ENCODE results near the gene INSIG1.

Gene INSIG1

DNA sequence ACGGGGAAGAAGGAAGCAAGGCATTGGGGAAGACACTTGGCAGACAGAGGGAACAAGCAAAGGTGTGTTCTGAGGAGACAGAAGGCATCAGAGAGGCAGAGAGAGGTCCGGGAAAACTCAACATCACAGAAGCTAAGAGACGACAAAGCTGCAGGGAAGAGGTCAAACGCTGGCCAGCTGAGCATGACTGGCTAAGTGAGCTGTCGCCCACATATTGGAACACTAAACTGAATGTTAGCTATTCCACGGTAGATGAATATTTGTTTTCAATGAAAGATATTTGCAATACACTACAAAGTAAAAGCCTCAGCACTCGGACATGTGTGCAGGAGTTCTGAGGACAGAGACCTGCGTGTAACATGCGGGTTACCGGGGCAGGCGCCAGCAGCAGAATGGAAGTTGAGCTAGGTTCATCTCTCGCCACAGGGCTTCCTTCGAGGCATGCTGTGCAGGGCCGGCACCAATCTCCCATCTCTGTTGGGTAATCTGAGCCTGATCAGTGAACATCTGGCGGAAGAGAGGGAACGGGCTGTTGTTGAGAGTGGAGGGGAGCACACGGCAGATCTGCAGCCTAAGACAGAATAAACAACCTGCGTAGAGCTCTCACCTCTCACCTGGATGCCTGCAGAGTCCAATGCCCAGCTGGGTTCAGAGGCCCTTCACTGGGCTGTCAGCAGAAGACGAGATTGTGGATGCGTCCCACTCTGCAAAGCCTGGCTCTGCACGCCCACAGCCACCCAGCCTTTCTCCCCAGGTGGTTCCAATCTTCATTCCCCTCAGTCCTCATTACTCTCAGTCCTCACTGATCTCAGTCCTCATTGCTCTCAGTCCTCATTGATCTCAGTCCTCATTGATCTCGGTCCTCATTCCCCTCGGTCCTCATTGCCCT, 35.9 kb downstream of the INSIG1 start:
- no peak for DNase-seq

DNA sequence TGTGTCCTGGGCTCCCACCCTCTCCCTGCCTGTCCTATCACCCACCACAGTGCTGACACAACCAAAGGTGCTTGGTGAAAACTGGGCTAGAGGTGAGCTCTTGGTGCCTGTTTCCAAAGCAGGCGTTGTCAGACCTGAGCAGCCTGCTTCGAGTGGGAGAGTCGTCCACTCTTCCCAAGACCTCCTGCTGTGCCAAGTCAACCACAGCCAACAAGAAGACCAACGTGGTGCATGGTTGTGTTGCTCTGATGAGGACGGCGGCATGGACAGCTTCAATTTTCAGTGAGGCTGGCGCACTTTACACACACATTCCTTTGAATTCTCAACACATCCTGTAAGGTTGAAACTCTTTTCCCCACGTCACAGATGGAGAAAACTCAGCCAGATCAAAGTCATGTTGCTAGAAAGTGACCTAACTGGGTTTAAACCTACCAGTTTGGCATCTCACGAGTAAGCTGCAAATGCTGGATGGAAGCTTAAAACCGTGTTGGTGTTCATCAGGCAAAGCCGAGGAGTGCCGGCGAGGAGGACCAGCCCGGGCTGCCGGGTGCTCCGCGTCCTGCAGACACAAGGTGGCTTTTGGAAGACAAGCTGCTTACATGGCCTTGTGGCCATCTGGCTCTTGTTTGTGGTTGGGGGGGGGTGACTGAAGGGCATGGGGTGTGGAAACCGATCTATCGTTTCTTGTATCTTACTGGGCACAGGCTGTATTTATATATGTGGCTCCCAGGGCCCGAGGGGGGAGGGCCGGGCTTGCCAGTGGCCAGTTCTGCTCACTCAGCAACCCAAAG, 39.3 kb downstream of the INSIG1 start:
- no peak for DNase-seq

DNA sequence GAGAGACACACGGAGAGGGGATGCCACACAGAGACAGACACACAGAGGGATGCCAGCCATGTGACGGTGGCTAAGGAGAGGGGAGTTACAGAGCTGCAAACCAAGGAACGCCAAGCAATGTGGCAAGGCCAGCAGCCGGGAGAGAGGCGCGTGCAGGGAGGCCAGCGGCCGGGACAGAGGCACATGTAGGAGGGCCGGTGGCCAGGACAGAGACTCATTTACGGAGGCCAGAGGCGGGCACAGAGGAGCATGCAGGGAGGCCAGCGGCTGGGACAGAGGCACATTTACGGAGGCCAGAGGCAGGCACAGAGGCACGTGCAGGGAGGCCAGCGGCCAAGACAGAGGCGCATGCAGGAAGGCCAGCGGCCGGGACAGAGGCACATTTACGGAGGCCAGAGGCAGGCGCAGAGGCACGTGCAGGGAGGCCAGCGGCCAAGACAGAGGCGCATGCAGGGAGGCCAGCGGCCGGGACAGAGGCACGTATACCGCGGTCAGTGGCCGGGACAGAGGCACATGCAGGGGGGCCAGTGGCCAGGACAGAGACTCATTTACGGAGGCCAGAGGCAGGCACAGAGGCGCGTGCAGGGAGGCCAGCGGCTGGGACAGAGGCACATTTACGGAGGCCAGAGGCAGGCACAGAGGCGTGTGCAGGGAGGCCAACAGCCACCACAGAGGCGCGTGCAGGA, 40.4 kb downstream of the INSIG1 start:
- no peak for DNase-seq

DNA sequence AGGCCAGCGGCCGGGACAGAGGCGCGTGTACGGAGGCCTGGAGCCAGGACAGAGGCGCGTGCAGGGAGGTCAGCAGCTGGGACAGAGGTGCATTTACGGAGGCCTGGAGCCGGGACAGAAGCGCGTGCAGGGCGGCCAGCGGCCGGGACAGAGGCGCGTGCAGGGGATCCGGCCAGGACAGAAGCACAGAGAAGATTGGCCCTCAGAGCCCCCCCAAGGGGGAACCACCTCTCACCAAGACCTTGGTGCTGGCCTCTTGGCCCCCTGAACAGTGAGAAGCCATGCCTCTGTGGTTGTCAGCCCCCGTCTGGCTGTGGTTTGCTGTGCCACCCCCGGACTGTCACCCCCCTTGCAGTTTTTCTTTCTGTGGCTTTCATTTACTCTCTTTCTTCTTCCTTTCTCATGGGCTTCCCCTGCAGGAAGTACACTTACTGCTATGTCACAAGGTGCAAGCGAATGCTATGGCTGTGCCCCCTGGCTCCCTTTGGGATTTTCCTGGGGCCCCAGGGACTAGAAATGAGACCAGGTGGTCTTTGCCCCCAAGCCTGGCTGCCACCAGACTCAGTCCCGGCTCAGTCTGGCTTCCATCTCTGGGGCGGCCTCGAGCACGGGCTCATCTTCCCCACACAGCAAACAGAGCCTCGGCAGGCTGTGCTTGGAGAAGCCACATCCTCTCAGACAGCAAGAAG, 41.1 kb downstream of the INSIG1 start:
- DNase-seq, result no peak

DNA sequence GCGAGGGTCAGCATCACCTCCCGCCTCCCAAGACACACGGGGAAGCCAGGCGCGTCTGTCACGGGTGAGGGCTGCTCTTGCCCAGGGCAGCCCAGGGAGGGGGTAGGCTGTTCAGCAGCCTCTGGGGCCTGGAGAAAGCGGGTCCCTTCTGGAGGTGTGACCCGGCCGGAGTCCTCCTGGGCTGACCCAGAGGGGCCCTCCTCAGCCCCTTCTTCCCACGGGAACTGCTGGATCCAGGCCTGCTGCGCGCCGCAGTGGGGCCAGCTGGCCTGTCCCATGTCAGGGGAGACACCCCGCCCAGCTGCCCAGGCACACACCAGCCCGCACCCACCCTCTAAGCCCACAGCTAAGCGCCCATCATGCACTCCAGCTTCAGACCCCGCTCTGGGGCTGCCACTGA, 41.8 kb downstream of the INSIG1 start:
- DNase-seq, result no peak

DNA sequence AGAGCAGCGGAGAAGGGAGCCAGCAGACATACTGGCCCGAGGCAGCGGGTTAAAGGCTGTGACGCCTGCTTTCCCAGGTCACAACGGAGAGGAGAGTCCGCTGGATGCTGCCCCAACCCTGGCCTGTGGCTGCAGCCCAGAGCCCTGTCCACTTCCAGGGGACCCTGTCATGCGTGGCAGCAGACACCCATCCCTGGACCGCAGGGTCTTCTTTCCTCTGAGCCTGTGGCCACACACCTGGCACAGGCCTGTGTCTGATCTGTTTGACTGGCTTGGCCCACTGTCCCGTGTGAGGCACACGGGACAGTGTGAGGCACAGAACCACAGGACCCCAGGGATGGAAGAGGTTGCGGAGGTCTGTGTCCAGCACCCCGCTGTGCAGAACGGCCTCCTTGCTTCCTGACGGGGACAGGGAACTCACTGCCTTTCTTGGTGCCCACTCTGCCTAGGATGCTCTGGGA, 42.4 kb downstream of the INSIG1 start:
- no peak for DNase-seq

DNA sequence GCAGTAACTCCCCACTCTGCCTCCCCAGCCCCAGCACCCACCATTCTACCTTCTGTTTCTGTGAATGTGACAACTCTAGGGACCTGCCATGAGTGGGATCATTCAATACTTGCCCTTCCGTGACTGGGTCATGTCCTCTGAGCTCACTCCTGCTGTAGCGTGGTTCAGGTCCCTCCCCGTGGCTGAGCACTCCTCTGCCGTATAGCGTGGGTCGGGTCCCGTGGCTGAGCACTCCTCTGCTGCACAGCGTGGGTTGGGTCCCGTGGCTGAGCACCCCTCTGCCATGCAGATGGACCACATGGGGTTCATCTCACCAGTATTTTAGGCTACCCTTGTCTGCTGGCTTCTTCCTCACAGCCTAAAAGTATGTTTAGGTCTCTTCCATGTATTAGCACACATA, 43.0 kb downstream of the INSIG1 start:
- DNase-seq, result no peak

DNA sequence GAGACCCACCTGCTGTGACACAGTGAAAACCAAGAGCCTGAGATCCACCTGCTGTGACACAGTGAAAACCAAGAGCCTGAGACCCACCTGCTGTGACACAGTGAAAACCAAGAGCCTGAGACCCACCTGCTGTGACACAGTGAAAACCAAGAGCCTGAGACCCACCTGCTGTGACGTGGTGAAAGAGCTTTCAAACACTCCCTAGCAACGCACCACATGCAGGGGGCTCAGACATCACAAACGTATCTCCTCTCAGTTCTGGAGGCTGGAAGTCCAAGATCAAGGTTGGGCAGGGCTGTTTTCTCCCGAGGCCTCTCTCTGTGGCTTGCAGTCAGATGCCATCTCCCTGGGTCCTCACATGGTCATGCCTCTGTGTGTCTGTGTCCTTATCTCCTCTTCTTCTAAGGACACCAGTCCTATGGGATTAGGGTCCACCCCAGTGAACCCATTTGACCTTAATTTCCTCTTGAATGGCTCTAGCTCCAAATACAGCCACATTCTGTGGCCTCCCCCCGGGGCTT, 43.8 kb downstream of the INSIG1 start:
- no peak for DNase-seq

DNA sequence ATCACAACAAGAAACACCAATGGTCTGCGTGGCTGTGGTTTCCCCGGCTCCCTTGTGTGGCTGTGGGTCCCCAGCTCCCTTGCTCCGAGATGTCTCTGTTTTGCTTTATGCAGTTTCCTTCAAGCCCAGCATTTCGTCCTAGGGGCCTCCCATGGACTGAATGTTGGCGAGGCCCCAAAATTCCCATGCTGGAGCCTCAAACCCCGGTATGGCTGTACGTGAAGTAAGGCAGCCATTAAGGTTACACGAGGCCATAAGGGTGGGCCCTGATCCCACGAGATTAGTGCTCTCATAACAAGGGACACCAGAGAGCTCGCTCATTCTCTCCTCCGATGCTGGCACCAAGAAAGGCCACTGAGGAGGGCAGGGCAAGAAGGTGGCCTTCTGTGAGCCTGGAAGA, 44.6 kb downstream of the INSIG1 start:
- DNase-seq, result no peak

DNA sequence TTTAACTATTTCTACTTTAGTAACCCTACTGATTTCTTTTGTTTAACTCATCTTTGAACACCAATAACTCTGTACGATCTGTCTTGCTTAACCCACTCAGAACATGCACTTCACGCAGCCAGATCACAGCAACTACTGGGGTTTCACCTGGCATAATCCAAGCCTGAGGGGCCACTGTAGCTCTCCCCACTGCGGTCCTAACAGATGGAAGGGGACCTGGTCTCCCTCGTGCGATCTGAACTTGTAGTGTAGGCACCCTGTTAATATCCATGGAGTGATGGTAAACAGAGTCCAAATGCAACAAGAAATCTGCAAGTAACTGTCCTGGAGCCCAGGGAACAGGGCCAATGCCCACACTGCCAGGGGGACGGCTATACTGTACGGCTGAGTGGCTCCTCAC, 45.5 kb downstream of the INSIG1 start:
- DNase-seq, result no peak

DNA sequence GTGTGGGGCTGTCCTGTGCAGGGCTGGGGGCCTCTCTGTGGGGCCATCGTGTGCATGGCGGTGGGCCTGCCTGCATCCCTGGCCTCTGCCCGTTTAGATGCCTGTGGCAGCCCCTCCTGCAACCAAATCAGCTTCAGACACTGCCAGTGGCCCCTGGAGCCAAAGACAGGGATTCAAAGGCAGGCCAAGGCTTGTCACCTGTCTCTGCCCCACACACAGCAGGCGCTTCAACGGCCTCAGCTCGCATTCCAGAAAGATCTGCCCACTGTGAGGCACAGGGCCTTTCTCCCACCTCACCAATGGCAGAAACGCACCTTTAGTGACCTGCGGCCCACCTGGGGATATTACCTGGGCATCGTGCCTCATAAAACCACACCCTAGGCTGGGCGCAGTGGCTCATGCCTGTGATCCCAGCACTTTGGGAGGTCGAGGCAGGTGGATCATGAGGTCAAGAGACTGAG, 46.0 kb downstream of the INSIG1 start:
- no peak for DNase-seq

DNA sequence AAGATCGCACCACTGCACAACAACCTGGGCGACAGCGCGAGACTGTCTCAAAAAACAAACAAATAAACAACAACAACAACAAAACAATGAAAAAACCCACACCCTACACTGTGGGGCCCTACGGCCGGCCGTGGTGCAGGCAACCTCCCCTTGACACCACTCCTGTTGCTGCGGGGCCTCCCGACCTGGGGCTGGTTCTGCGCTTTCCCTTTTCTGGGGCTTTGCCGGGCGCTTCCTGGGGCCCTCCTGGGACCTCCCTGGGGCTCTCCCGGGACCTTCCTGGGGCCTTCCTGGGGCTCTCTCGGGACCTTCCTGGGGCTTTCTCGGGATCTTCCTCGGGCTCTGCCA, 46.6 kb downstream of the INSIG1 start:
- DNase-seq, result no peak

DNA sequence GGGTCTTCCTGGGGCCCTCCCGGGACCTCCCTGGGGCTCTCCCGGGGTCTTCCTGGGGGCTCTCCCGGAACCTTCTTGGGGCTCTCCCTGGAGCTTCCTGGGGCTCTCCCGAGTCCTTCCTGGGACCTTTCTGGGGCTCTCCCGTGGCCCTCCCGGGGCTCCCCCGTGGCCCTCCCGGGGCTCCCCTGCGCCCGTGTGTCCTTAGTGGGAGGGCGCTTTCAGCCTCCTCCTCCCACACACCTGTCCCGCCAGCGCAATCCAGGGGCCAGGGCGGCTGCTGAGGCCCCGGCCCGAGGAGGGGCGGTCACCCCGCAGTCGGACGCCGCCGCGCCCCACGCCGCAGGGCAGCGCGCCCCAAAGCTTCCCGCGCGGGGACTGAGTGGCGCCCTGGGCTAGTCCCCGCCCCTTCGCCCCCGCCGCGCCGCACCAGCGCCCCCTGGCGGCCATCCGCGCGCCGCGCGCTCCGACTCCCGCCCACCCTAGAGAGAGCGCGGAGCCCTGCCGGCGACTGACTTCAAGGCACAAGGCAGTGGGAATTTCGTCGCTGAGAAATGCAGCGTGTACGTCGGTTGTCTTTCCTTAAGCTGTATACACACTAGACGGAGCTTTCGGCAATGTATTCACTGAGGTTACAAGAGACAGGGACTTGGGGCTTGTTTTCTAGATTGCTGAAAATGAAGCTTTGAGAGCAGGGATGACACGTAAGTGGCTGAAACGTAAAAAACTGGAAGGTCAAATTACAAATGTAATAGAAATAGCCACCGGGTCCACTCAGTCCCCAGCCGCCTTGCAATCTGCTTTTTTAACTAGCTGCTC, 47.1 kb downstream of the INSIG1 start:
- peak; percentile 85 for DNase-seq

DNA sequence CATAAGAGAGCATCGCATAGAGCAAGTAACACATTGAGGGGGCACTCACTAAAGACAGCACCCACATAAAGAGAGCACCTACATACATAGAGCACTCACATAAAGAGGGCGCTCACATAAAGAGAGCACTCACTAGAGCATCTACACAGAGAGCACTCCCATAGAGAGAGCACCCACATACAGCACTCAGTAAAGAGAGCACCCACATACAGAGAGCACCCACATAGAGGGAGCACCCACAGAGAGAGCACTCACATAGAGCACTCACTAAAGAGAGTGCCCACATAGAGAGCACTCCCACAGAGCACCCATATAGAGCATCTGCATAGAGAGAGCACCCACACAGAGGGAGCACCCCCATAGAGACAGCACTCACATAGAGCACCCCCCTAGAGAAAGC, 47.8 kb downstream of the INSIG1 start:
- DNase-seq, result no peak

DNA sequence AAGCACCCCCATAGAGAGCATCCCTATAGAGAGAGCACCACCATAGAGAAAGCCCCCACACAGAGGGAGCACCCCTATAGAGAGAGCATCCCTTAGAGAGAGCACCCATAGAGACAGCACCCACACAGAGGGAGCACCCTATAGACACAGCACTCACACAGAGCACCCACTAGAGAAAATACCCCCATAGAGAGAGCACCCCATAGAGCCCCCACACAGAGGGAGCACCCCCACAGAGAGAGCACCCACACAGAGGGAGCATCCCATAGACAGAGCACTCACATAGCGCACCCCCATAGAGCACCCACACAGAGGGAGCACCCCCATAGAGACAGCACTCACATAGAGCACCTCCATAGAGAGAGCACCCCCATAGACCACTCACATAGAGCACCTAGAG, 48.6 kb downstream of the INSIG1 start:
- DNase-seq, result no peak

DNA sequence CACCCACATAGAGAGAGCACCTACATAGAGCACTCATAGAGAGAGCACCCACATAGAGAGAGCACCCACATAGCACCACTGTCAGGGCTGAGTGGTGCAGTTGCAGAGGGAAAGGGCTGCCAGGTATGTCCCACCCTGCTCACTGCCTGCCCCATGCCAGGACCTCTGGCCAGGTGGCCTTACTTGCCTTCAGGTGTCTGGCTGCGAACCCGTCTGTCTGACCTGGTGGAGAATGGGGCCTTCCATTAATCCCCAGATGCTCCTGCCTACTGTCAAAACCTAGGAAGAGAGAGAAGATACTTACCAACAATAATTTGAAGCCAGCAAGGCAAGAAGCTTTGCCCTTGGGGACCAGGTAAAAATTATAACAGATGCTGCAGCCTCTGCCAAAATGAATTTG, 51.1 kb downstream of the INSIG1 start:
- DNase-seq, result no peak

DNA sequence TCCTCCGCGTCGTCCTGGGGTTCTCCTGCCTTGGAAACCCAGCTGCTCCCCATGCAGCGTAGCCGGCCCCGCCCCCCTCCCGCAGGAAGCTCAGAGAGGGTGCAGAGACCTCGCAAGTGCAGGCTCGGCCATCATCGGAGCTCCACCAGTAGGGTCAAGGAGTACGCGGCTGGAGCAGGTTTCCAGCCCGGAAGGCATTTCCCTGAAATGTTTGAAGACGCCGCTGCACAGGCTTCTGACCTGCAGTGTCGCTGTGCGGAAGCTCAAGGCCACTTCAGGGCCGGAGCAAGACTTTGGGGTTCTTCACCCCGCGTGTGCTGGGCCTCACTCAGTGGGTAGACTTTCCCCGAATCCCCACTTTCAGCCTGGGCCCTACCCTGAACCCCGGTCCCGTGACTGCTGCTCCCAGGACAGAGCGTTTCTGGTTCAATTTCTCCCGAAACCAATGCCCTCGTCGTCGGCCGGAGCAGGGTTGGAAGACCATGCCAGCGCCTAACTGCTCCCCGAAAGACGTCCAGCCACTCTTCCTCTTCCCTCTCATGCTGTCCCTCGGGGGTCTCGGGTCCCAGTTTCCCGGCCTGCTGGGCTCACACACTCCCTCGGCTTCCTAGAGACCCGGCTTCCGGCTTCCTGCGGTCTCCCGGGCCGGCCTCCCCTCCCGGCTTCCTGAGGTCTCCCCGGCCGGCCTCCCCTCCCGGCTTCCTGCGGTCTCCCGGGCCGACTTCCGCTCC, 52.1 kb downstream of the INSIG1 start:
- DNase-seq, result no peak

DNA sequence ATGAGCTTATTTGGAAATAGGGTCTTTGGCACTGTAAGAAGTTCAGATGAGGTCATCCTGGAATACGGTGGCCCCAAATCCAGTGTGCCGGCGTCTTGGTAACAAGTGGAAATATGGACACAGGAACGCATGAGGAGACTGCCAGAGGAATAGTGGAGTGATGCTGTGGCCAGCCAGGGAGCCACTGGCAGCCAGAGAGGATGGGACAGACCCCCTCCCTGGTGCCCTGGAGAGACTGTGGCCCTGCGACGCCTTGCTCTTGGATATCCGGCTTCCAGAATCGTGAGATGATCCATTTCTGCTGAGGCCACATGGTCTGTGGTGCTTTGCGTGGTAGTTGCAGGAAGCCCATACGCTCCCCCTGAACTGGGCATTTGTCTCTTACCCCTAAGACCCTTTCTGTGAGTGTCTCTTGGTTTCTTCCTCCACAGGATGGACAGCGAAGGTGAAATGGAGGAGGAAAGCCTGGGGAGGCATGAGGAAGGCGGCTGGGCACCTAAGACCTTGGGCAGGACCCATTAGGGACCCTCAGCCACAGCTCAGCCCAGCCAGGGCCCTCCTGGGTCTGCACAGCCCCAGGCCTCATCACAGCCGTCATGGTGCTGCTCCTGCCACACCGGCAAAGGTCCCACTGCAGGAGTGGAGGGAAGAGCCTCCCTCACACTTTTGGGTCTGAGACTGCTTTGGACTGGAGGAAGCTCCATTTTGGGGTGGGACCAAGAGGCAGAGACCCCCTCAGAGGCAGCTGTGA, 53.6 kb downstream of the INSIG1 start:
- no peak for DNase-seq

DNA sequence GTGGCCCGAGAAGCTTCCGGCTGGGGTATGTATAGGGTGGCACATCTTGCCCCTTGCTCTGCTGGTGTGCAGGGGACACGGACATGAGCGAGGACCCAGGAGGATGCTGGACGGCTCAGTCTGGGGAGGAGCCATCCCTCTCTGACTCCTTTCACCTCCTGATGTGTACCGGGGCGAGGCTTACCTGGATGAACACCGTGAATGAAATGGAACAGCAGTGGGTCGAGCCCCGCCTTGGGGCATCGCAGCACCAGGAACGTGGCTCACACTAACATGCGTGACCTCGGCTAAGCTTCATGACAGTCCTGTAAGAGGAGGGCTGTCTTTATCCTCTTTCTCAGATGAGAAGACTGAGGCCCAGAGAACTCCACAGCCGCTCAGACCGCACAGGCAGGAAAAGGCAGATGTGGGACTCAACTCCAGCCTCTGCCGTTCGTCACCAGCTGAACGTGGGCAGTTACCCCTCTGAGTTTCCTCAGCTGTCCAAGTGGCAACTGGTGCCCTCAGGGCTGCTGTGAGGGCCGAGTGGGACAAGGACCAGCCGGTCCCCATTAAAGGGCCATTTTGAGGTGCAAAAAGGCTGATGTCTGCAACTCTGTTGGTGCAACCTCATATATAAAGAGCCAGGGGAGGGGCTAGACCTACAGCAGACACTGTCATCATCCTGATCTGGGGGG, 54.5 kb downstream of the INSIG1 start:
- no peak for DNase-seq

DNA sequence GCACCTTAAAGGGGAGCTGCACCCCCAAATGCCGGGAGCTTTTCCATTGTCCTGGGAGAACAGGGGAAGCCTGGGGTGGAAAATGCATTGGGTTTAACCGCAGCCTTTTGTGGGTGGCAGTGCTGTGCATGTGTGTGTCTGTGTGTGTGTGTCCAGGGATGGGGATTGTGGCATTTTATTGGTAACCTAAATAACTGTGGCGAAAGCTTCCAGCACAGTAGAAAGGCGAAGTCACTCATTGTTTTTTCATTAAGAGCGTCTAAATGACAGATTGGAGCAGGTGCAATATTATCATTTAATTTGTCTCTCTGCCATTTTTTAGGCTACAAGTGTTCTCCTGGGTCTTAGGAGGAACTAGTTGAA, 55.1 kb downstream of the INSIG1 start:
- DNase-seq, result no peak
